DMS114 treated with DMSO at 0.1 percent for 48 hours (cell line): Measurements from ENCODE around the gene CD6.

Experiments used
- DNase-seq: peaks from one replicate; lab custom pipeline; 2025; ENCODE audit not compliant: unreplicated experiment; lab: John Stamatoyannopoulos, UW

The CD6 gene

GRCh38 chr11:61024938-61025820 is 53.7 kb downstream of the CD6 start:
- DNase-seq: no peak

GRCh38 chr11:61025821-61026120 is 54.3 kb downstream of the CD6 start:
- DNase-seq: no peak

- no peak for DNase-seq
Measured at GRCh38 chr11:61026121-61027031, 54.9 kb downstream of the CD6 start.

GRCh38 chr11:61027141-61027840 is 55.8 kb downstream of the CD6 start:
- DNase-seq: no peak

GRCh38 chr11:61028135-61028729 is 56.8 kb downstream of the CD6 start:
- DNase-seq: no peak

GRCh38 chr11:61032824-61033223 is 61.3 kb downstream of the CD6 start:
- DNase-seq: no peak

GRCh38 chr11:61033417-61033816 is 61.9 kb downstream of the CD6 start:
- DNase-seq: no peak

- DNase-seq: no peak
Measured at GRCh38 chr11:61034111-61034510, 62.6 kb downstream of the CD6 start.

- no peak for DNase-seq
Measured at GRCh38 chr11:61034704-61035525, 63.4 kb downstream of the CD6 start.

- no peak for DNase-seq
Measured at GRCh38 chr11:61035526-61035835, 64.0 kb downstream of the CD6 start.

- no peak for DNase-seq
Measured at GRCh38 chr11:61037441-61038093, 66.1 kb downstream of the CD6 start.

GRCh38 chr11:61039916-61040315 is 68.4 kb downstream of the CD6 start:
- no peak for DNase-seq

GRCh38 chr11:61041755-61042518 is 70.5 kb downstream of the CD6 start:
- DNase-seq: no peak

GRCh38 chr11:61042537-61042936 is 71.1 kb downstream of the CD6 start:
- DNase-seq: no peak

- DNase-seq: no peak
Measured at GRCh38 chr11:61042961-61043540, 71.6 kb downstream of the CD6 start.

GRCh38 chr11:61045271-61045670 is 73.8 kb downstream of the CD6 start:
- no peak for DNase-seq

- DNase-seq: no peak
Measured at GRCh38 chr11:61046833-61047232, 75.4 kb downstream of the CD6 start.

- DNase-seq: no peak
Measured at GRCh38 chr11:61048368-61049062, 77.0 kb downstream of the CD6 start.
